ENCODE results near the gene FRAT2. TPM values are rescaled to one million over a fixed set of nuclear protein-coding genes. Genes with fewer than 3 reads are reported as not detected.

Gene FRAT2
- total RNA-seq: 17.5 TPM
- 13.1 TPM for polyA plus RNA-seq
- long read RNA-seq, donor 1, transcript FRAT2-201 (1 exons, 2,213 nt): major isoform, 5 of 5 reads
- long read RNA-seq, donor 1, partial matches to known transcripts: 0 of 5 reads
- long read RNA-seq, donor 1, other reads (novel, unspliced or antisense): 0 of 5 reads
- long read RNA-seq, donor 2: 0 reads
- long read RNA-seq, donor 3, transcript FRAT2-201 (1 exons, 2,213 nt): major isoform, 24 of 24 reads
- long read RNA-seq, donor 3, partial matches to known transcripts: 0 of 24 reads
- long read RNA-seq, donor 3, other reads (novel, unspliced or antisense): 0 of 24 reads
- long read RNA-seq, donor 4, transcript FRAT2-201 (1 exons, 2,213 nt): major isoform, 12 of 12 reads
- long read RNA-seq, donor 4, partial matches to known transcripts: 0 of 12 reads
- long read RNA-seq, donor 4, other reads (novel, unspliced or antisense): 0 of 12 reads
- long read RNA-seq, donor 5, transcript FRAT2-201 (1 exons, 2,213 nt): major isoform, 29 of 29 reads
- long read RNA-seq, donor 5, partial matches to known transcripts: 0 of 29 reads
- long read RNA-seq, donor 5, other reads (novel, unspliced or antisense): 0 of 29 reads
- long read RNA-seq, donor 6, transcript FRAT2-201 (1 exons, 2,213 nt): major isoform, 14 of 14 reads
- long read RNA-seq, donor 6, partial matches to known transcripts: 0 of 14 reads
- long read RNA-seq, donor 6, other reads (novel, unspliced or antisense): 0 of 14 reads
- long read RNA-seq, donor 7, transcript FRAT2-201 (1 exons, 2,213 nt): major isoform, 15 of 15 reads
- long read RNA-seq, donor 7, partial matches to known transcripts: 0 of 15 reads
- long read RNA-seq, donor 7, other reads (novel, unspliced or antisense): 0 of 15 reads
- long read RNA-seq, donor 8, transcript FRAT2-201 (1 exons, 2,213 nt): major isoform, 8 of 8 reads
- long read RNA-seq, donor 8, partial matches to known transcripts: 0 of 8 reads
- long read RNA-seq, donor 8, other reads (novel, unspliced or antisense): 0 of 8 reads
- long read RNA-seq, donor 9, transcript FRAT2-201 (1 exons, 2,213 nt): major isoform, 16 of 16 reads
- long read RNA-seq, donor 9, partial matches to known transcripts: 0 of 16 reads
- long read RNA-seq, donor 9, other reads (novel, unspliced or antisense): 0 of 16 reads
- long read RNA-seq, donor 10, transcript FRAT2-201 (1 exons, 2,213 nt): major isoform, 18 of 18 reads
- long read RNA-seq, donor 10, partial matches to known transcripts: 0 of 18 reads
- long read RNA-seq, donor 10, other reads (novel, unspliced or antisense): 0 of 18 reads

GRCh38 chr10:97334370-97335175 lies at the start of gene FRAT2:
Gene FRAT2 (minus strand): TSS chr10:97334729. CDS start chr10:97334572, 157 bp downstream.
- Histone ChIP-seq H3K4me3 (ENCODE audit: low read length in 2 of 2) (peak within 1 kb of the TSS; percentile 60 to 85), H3K9me3 (ENCODE audit: control insufficient read depth in 2 of 2, insufficient read depth in 1 of 2, low read length in 1 of 2) (no peaks in the 10 kb centered on the region), H3K36me3 (ENCODE audit: control insufficient read depth in 2 of 2, insufficient read depth in 2 of 2, low read length in 1 of 2) (peaks cover 0 to 7% of the 10 kb centered on the region in 2 donors), H3K27me3 (ENCODE audit: control insufficient read depth in 2 of 2, insufficient read depth in 1 of 2, low read length in 1 of 2) (peaks cover 0 to 14% of the 10 kb centered on the region in 2 donors), H3K4me1 (ENCODE audit: control insufficient read depth in 2 of 2, insufficient read depth in 2 of 2, low read length in 2 of 2) (peaks cover 20 to 35% of the 10 kb centered on the region in 2 donors), H3K27ac (ENCODE audit: low read depth in 1 of 2, low read length in 1 of 2) (peak within 1 kb of the TSS; percentile 79 to 83)
- peak; percentile 74 to 94 (median 83) for DNase-seq (ENCODE audit: low read depth in 6 of 9, low spot score in 9 of 9)
- WGBS: under 1% methylated on average over 103 of the region's 103 CpGs

- Histone ChIP-seq H3K4me3 (ENCODE audit: low read length in 2 of 2) (no peak overlapping the region), H3K4me1 (ENCODE audit: control insufficient read depth in 2 of 2, insufficient read depth in 2 of 2, low read length in 2 of 2) (no peaks in the 10 kb centered on the region), H3K27ac (ENCODE audit: low read depth in 1 of 2, low read length in 1 of 2) (no peak overlapping the region), H3K27me3 (ENCODE audit: control insufficient read depth in 2 of 2, insufficient read depth in 1 of 2, low read length in 1 of 2) (no peaks in the 10 kb centered on the region), H3K36me3 (ENCODE audit: control insufficient read depth in 2 of 2, insufficient read depth in 2 of 2, low read length in 1 of 2) (peaks cover 10 to 16% of the 10 kb centered on the region in 2 donors), H3K9me3 (ENCODE audit: control insufficient read depth in 2 of 2, insufficient read depth in 1 of 2, low read length in 1 of 2) (peaks cover 0 to 3% of the 10 kb centered on the region in 2 donors)
- no peak for DNase-seq (ENCODE audit: low read depth in 6 of 9, low spot score in 9 of 9)
- WGBS: over 99% methylated on average over 5 of the region's 5 CpGs
These were observed 49.6 kb upstream of the FRAT2 start for GRCh38 chr10:97384156-97384555.

- H3K4me3 ChIP-seq (ENCODE audit: low read length in 2 of 2): no peak overlapping the region
- no peaks in the 10 kb centered on the region for H3K4me1 ChIP-seq (ENCODE audit: control insufficient read depth in 2 of 2, insufficient read depth in 2 of 2, low read length in 2 of 2)
- 97% methylated on average over 7 of the region's 7 CpGs for WGBS
- DNase-seq (ENCODE audit: low read depth in 6 of 9, low spot score in 9 of 9): no peak
- H3K36me3 ChIP-seq (ENCODE audit: control insufficient read depth in 2 of 2, insufficient read depth in 2 of 2, low read length in 1 of 2): peaks cover 8 to 12% of the 10 kb centered on the region in 2 donors
- H3K9me3 ChIP-seq (ENCODE audit: control insufficient read depth in 2 of 2, insufficient read depth in 1 of 2, low read length in 1 of 2): peaks cover 0 to 1% of the 10 kb centered on the region in 2 donors
- H3K27me3 ChIP-seq (ENCODE audit: control insufficient read depth in 2 of 2, insufficient read depth in 1 of 2, low read length in 1 of 2): no peaks in the 10 kb centered on the region
- H3K27ac ChIP-seq (ENCODE audit: low read depth in 1 of 2, low read length in 1 of 2): no peak overlapping the region
These were observed 48.6 kb upstream of the FRAT2 start for GRCh38 chr10:97383159-97383558.

- H3K4me3 ChIP-seq (ENCODE audit: low read length in 2 of 2): no peak overlapping the region
- 97% methylated on average over 8 of the region's 8 CpGs for WGBS
- peaks cover 11 to 13% of the 10 kb centered on the region in 2 donors for H3K36me3 ChIP-seq (ENCODE audit: control insufficient read depth in 2 of 2, insufficient read depth in 2 of 2, low read length in 1 of 2)
- no peaks in the 10 kb centered on the region for H3K4me1 ChIP-seq (ENCODE audit: control insufficient read depth in 2 of 2, insufficient read depth in 2 of 2, low read length in 2 of 2)
- DNase-seq (ENCODE audit: low read depth in 6 of 9, low spot score in 9 of 9): no peak
- no peaks in the 10 kb centered on the region for H3K27me3 ChIP-seq (ENCODE audit: control insufficient read depth in 2 of 2, insufficient read depth in 1 of 2, low read length in 1 of 2)
- H3K27ac ChIP-seq (ENCODE audit: low read depth in 1 of 2, low read length in 1 of 2): no peak overlapping the region
- no peaks in the 10 kb centered on the region for H3K9me3 ChIP-seq (ENCODE audit: control insufficient read depth in 2 of 2, insufficient read depth in 1 of 2, low read length in 1 of 2)
These were observed 47.1 kb upstream of the FRAT2 start for GRCh38 chr10:97381626-97382025.

GRCh38 chr10:97380516-97380915 lies 46.0 kb upstream of the FRAT2 start:
- Histone ChIP-seq H3K36me3 (ENCODE audit: control insufficient read depth in 2 of 2, insufficient read depth in 2 of 2, low read length in 1 of 2) (peaks cover 10 to 11% of the 10 kb centered on the region in 2 donors), H3K4me1 (ENCODE audit: control insufficient read depth in 2 of 2, insufficient read depth in 2 of 2, low read length in 2 of 2) (no peaks in the 10 kb centered on the region), H3K4me3 (ENCODE audit: low read length in 2 of 2) (no peak overlapping the region), H3K27ac (ENCODE audit: low read depth in 1 of 2, low read length in 1 of 2) (no peak overlapping the region), H3K27me3 (ENCODE audit: control insufficient read depth in 2 of 2, insufficient read depth in 1 of 2, low read length in 1 of 2) (no peaks in the 10 kb centered on the region), H3K9me3 (ENCODE audit: control insufficient read depth in 2 of 2, insufficient read depth in 1 of 2, low read length in 1 of 2) (no peaks in the 10 kb centered on the region)
- 96% methylated on average over 8 of the region's 8 CpGs for WGBS
- DNase-seq (ENCODE audit: low read depth in 6 of 9, low spot score in 9 of 9): no peak

GRCh38 chr10:97378933-97379921 lies 44.7 kb upstream of the FRAT2 start:
- H3K4me1 ChIP-seq (ENCODE audit: control insufficient read depth in 2 of 2, insufficient read depth in 2 of 2, low read length in 2 of 2): no peaks in the 10 kb centered on the region
- no peaks in the 10 kb centered on the region for H3K9me3 ChIP-seq (ENCODE audit: control insufficient read depth in 2 of 2, insufficient read depth in 1 of 2, low read length in 1 of 2)
- no peak overlapping the region for H3K27ac ChIP-seq (ENCODE audit: low read depth in 1 of 2, low read length in 1 of 2)
- H3K4me3 ChIP-seq (ENCODE audit: low read length in 2 of 2): no peak overlapping the region
- peaks cover 11% of the 10 kb centered on the region in 2 donors for H3K36me3 ChIP-seq (ENCODE audit: control insufficient read depth in 2 of 2, insufficient read depth in 2 of 2, low read length in 1 of 2)
- DNase-seq (ENCODE audit: low read depth in 6 of 9, low spot score in 9 of 9): no peak
- WGBS: 90% methylated on average over 15 of the region's 15 CpGs
- H3K27me3 ChIP-seq (ENCODE audit: control insufficient read depth in 2 of 2, insufficient read depth in 1 of 2, low read length in 1 of 2): no peaks in the 10 kb centered on the region

- Histone ChIP-seq H3K9me3 (ENCODE audit: control insufficient read depth in 2 of 2, insufficient read depth in 1 of 2, low read length in 1 of 2) (no peaks in the 10 kb centered on the region), H3K27ac (ENCODE audit: low read depth in 1 of 2, low read length in 1 of 2) (no peak overlapping the region), H3K27me3 (ENCODE audit: control insufficient read depth in 2 of 2, insufficient read depth in 1 of 2, low read length in 1 of 2) (no peaks in the 10 kb centered on the region), H3K36me3 (ENCODE audit: control insufficient read depth in 2 of 2, insufficient read depth in 2 of 2, low read length in 1 of 2) (peaks cover 22 to 27% of the 10 kb centered on the region in 2 donors), H3K4me1 (ENCODE audit: control insufficient read depth in 2 of 2, insufficient read depth in 2 of 2, low read length in 2 of 2) (no peaks in the 10 kb centered on the region), H3K4me3 (ENCODE audit: low read length in 2 of 2) (no peak overlapping the region)
- DNase-seq (ENCODE audit: low read depth in 6 of 9, low spot score in 9 of 9): no peak
- WGBS: 98% methylated on average over 6 of the region's 6 CpGs
These were observed 41.9 kb upstream of the FRAT2 start for GRCh38 chr10:97376413-97376812.
